GM12892 (cell line): ENCODE data around the gene CD36.

Source experiments
- POLR2A ChIP-seq: IDR thresholded peaks from 2 replicates; pipeline ENCODE4 v1.6.1; 2011; ENCODE audit warnings: low read depth, low read length, control low read depth
- POLR2AphosphoS5 ChIP-seq: IDR thresholded peaks from 2 replicates; pipeline ENCODE4 v1.6.1; 2011; ENCODE audit warnings: low read depth, low read length, control low read depth

DNA sequence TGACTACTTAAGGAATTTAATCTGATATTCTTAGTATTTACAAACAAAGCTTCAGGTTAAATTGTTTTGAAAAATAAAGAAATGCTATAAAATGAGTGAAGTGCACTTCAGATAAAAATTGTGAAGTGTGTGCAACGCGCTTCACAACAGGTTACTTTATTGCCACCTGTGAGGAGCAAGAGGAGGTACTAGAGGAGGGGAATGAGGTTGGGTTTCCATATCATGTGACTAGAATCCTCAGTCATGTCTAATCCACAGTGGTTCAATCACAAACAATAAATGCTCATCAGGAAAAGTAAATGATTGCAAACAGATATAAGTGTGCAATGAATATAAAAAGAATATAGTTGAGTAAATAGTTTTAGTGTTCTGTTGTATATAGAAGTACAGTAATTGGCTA is 34.5 kb upstream of the CD36 start:
- TF ChIP-seq POLR2A (no peak), POLR2AphosphoS5 (no peak)
